ENCODE measurements around the gene DCAF5.

DNA sequence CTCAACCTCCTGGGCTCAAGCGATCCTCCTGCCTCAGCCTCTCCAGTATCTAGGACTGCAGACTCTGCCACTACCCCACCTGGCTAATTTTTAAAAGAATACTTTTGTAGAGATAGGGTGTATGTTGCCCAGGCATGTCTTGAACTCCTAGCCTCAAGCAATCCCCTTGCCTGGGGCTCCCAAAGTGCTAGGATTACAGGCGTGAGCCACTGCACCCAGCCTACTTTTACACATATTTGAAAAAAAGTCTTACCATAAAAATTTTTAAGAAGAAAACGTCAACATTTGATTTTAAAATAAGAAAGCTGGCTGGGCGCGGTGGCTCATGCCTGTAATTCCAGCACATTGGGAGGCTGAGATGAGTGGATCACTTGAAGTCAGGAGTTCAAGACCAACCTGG lies 46.5 kb downstream of the DCAF5 start:
- TF ChIP-seq, protein P1, sequence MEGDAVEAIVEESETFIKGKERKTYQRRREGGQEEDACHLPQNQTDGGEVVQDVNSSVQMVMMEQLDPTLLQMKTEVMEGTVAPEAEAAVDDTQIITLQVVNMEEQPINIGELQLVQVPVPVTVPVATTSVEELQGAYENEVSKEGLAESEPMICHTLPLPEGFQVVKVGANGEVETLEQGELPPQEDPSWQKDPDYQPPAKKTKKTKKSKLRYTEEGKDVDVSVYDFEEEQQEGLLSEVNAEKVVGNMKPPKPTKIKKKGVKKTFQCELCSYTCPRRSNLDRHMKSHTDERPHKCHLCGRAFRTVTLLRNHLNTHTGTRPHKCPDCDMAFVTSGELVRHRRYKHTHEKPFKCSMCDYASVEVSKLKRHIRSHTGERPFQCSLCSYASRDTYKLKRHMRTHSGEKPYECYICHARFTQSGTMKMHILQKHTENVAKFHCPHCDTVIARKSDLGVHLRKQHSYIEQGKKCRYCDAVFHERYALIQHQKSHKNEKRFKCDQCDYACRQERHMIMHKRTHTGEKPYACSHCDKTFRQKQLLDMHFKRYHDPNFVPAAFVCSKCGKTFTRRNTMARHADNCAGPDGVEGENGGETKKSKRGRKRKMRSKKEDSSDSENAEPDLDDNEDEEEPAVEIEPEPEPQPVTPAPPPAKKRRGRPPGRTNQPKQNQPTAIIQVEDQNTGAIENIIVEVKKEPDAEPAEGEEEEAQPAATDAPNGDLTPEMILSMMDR (conservative IDR thresholded peaks at IDR 0.05 in 1 of 2, IDR thresholded peaks at IDR 0.05 in 1 of 2; ENCODE audit: extremely low read depth in 1 of 2, insufficient read depth in 1 of 2, low read depth in 1 of 2, low read length in 2 of 2): no peak
- no peak for TF ChIP-seq EZH2 (IDR thresholded peaks at IDR 0.05; ENCODE audit: borderline replicate concordance, low read length)
